HG03575 (cell line): ENCODE data around the gene NTF4.

Source experiments
- ATAC-seq: cut with Tn5 transposase; IDR thresholded peaks from one replicate; pipeline ENCODE4 v1.9.1; 2021; ENCODE audit not compliant: unreplicated experiment, insufficient number of reproducible peaks, low FRiP score; ENCODE audit errors: extremely low read depth

NTF4 gene

GRCh38 chr19:49014123-49014869 lies 50.3 kb downstream of the NTF4 start:
- ATAC-seq, result no peak

DNA sequence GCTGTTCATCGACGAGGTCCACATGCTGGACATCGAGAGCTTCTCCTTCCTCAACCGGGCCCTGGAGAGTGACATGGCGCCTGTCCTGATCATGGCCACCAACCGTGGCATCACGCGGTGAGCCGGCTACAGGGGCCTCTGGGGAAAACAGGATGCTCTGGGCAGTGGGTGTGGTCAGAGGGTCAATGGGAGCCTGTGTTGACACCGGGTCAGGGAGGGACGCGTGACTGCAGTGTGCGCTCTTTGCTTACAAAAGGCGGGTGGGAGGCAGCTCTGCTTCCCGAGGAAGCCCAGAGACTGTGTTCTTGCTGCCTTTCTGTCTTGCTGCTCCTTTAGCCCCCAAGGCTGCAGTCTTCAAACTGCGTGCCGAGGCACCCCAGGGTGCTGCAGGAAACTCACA lies 53.4 kb downstream of the NTF4 start:
- ATAC-seq, result no peak
